ENCODE results near the gene MAPKAPK5.

GRCh38 chr12:111850526-111850925 is 8.5 kb downstream of the MAPKAPK5 start:
- TF ChIP-seq EZH2 (IDR thresholded peaks at IDR 0.05; ENCODE audit: borderline replicate concordance), result no peak
- TF ChIP-seq CTCF (IDR thresholded peaks at IDR 0.05; ENCODE audit: poor library complexity), result no peak

All from hepatocyte (in vitro differentiated cells).